Measurements from ENCODE around the gene VAPA. TPM values are rescaled to one million over a fixed set of nuclear protein-coding genes. Genes with fewer than 3 reads are reported as not detected.
A peak's percentile ranks its signal among the peaks of the same experiment; 100 is the strongest.

The VAPA gene
- total and polyA plus RNA-seq, 9 of the 15 experiments (the other 6 are each of a cell fraction or from before 2014, with no cell fraction given): 219 to 902 (median 526) TPM

- TF ChIP-seq NR4A1 (CRISPR knock-in tag; IDR thresholded peaks at IDR 0.05): no peak
- TF ChIP-seq NR4A1 (tag; IDR thresholded peaks at IDR 0.05): no peak
- TF ChIP-seq NFATC3 (IDR thresholded peaks at IDR 0.05): no peak
- no peak for TF ChIP-seq RCOR1 (IDR thresholded peaks at IDR 0.05; ENCODE audit: borderline replicate concordance in 1 of 2, low read depth in 2 of 2, low read length in 2 of 2)
- TF ChIP-seq CREB3L1 (IDR thresholded peaks at IDR 0.05; ENCODE audit: borderline replicate concordance, low read depth): no peak
- TF ChIP-seq NR2C1 (IDR thresholded peaks at IDR 0.05): no peak
- no peak for TF ChIP-seq NR2C1 (tag; IDR thresholded peaks at IDR 0.05)
- no peak for TF ChIP-seq ATF1 (CRISPR knock-in tag; IDR thresholded peaks at IDR 0.05)
- no peak for TF ChIP-seq ATF1 (tag; IDR thresholded peaks at IDR 0.05)
- TF ChIP-seq RBM22 (IDR thresholded peaks at IDR 0.05; ENCODE audit: low read depth, low read length, poor library complexity, severe bottlenecking): peak; percentile 81
- no peak for TF ChIP-seq HMGXB4 (CRISPR knock-in tag; IDR thresholded peaks at IDR 0.05)
- no peak for TF ChIP-seq ZBTB2 (IDR thresholded peaks at IDR 0.05)
- no peak for TF ChIP-seq KDM2B (CRISPR knock-in tag; IDR thresholded peaks at IDR 0.05)
- TF ChIP-seq POLR2H (tag; IDR thresholded peaks at IDR 0.05; ENCODE audit: low read depth): peak; percentile 47; the same call in 1 of the 2 replicates
- peak; percentile 33; the same call in 1 of the 2 replicates for TF ChIP-seq POLR2G (IDR thresholded peaks at IDR 0.05; ENCODE audit: low read depth, low read length)
- no peak for TF ChIP-seq CHD2 (IDR thresholded peaks at IDR 0.05; ENCODE audit: low read depth, low read length)
- no peak for TF ChIP-seq BRD9 (IDR thresholded peaks at IDR 0.05; ENCODE audit: low read depth, partially characterized antibody)
- peak; percentile 78 for TF ChIP-seq TEAD4 (IDR thresholded peaks at IDR 0.05; ENCODE audit: low read length)
- no peak for TF ChIP-seq TEAD4 (CRISPR knock-in tag; IDR thresholded peaks at IDR 0.05; ENCODE audit: borderline replicate concordance)
- no peak for TF ChIP-seq HBP1 (CRISPR knock-in tag; IDR thresholded peaks at IDR 0.05)
- TF ChIP-seq NRF1 (conservative IDR thresholded peaks at IDR 0.05 in 1 of 2, IDR thresholded peaks at IDR 0.05 in 1 of 2): no peak
- no peak for TF ChIP-seq SFPQ (IDR thresholded peaks at IDR 0.05; ENCODE audit: low read depth, low read length)
These were observed 16.6 kb downstream of the VAPA start (continued) for GRCh38 chr18:9930299-9930884.
